Suprapubic skin (tissue), 3 donors: Measurements from ENCODE around the gene TMEM213.

Source experiments
- CTCF ChIP-seq, 2 donors: fragments of 200-600 bp in 1 of 2; fragments of 450-650 bp in 1 of 2; sonication (generic) in 1 of 2; IDR thresholded peaks; one replicate each; pipeline ENCODE4 v1.5.1; 2016 to 2019; ENCODE audit warnings: antibody characterized with exemption in 2 of 2, mild to moderate bottlenecking in 1 of 2, moderate library complexity in 1 of 2
- EP300 ChIP-seq: sonication (generic); formaldehyde crosslinking; IDR thresholded peaks from one replicate; pipeline ENCODE4 v1.6.1; 2017; ENCODE audit warnings: antibody characterized with exemption

- TF ChIP-seq CTCF (IDR thresholded peaks at IDR 0.05) (no peak), EP300 (no peak)
Measured at GRCh38 chr7:138814816-138815332, 17.1 kb downstream of the TMEM213 start.
